GM12873 (cell line): ENCODE measurements around the gene TMEM54.

Source experiments
- TF ChIP-seq, protein P1 (sequence below): IDR thresholded peaks from 2 replicates; pipeline ENCODE4 v1.5.1; 2012; ENCODE audit warnings: low read depth, mild to moderate bottlenecking, moderate library complexity, low read length, control low read depth; ENCODE audit not compliant: insufficient read depth; ENCODE audit errors: missing control alignments

TMEM54 gene, protein sequence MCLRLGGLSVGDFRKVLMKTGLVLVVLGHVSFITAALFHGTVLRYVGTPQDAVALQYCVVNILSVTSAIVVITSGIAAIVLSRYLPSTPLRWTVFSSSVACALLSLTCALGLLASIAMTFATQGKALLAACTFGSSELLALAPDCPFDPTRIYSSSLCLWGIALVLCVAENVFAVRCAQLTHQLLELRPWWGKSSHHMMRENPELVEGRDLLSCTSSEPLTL

GRCh38 chr1:32900956-32901822 lies at the start of gene TMEM54:
TMEM54 (minus strand) TSS chr1:32901389; CDS start chr1:32901238, 151 bp downstream.
- TF ChIP-seq, protein P1, sequence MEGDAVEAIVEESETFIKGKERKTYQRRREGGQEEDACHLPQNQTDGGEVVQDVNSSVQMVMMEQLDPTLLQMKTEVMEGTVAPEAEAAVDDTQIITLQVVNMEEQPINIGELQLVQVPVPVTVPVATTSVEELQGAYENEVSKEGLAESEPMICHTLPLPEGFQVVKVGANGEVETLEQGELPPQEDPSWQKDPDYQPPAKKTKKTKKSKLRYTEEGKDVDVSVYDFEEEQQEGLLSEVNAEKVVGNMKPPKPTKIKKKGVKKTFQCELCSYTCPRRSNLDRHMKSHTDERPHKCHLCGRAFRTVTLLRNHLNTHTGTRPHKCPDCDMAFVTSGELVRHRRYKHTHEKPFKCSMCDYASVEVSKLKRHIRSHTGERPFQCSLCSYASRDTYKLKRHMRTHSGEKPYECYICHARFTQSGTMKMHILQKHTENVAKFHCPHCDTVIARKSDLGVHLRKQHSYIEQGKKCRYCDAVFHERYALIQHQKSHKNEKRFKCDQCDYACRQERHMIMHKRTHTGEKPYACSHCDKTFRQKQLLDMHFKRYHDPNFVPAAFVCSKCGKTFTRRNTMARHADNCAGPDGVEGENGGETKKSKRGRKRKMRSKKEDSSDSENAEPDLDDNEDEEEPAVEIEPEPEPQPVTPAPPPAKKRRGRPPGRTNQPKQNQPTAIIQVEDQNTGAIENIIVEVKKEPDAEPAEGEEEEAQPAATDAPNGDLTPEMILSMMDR = no peak

DNA sequence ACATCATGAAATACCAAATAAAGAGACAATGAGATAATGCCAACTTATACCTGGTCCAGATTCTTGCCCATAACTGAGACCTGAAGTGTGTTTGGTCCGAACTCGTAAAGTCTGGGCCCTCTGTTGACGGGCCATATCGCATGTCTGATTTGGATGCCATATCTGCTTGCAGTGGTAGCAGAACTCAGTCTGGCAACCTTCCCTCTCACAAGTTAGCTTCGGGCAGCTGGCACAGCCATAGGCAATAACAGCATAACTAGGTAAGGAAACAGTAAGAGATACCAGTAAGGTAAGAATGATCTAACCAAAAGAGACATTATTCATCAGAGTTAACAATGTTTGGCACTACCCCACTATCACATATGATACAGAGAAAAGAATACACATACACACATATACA lies 48.3 kb upstream of the TMEM54 start:
- TF ChIP-seq, protein P1 = no peak

GRCh38 chr1:32948905-32949304 lies 47.7 kb upstream of the TMEM54 start:
- TF ChIP-seq, protein P1 = no peak

DNA sequence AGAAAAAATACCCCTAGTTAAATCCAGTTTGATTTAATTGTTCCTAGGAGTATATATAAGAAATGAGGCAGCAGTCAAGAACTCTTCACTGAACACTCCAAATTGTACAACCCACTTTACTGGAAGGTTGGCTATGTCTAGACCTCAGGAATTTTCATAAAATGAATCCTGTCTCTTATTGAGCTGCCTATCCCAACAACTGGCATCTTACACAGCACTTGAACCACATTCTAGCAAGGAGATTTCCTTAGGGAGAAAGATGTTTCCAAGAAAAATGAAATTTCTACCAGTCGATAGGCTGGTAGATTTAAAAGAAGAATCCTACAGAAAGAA lies 47.2 kb upstream of the TMEM54 start:
- TF ChIP-seq, protein P1 = no peak

- TF ChIP-seq, protein P1 = no peak
These were observed 46.6 kb upstream of the TMEM54 start for GRCh38 chr1:32947669-32948389.

- TF ChIP-seq, protein P1 = no peak
These were observed 45.2 kb upstream of the TMEM54 start for GRCh38 chr1:32946413-32946812.

- TF ChIP-seq, protein P1 = no peak
These were observed 43.0 kb upstream of the TMEM54 start for GRCh38 chr1:32944180-32944579.
